ENCODE results near the gene SLC6A11. TPM values are rescaled to one million over a fixed set of nuclear protein-coding genes. Genes with fewer than 3 reads are reported as not detected.

SLC6A11 gene
- total and polyA plus RNA-seq, 2 donors (not counting 3 experiments of a cell fraction or from before 2014, with no cell fraction given), result not detected

GRCh38 chr3:10823516-10823818 is 7.4 kb downstream of the SLC6A11 start:
- dilution Hi-C loops (cut with MboI; ENCODE audit: extremely low pct_ligation_motif_present, low sequenced_read_pairs), result no loop called here
- CTCF ChIA-PET, result no interaction called here
- TF ChIP-seq MYC (IDR thresholded peaks at IDR 0.05; ENCODE audit: low read depth, low read length) (no peak), GATA2 (IDR thresholded peaks at IDR 0.05; ENCODE audit: insufficient read depth, insufficient read length, low read depth, low read length) (no peak)
- TF ChIP-seq, protein P1, sequence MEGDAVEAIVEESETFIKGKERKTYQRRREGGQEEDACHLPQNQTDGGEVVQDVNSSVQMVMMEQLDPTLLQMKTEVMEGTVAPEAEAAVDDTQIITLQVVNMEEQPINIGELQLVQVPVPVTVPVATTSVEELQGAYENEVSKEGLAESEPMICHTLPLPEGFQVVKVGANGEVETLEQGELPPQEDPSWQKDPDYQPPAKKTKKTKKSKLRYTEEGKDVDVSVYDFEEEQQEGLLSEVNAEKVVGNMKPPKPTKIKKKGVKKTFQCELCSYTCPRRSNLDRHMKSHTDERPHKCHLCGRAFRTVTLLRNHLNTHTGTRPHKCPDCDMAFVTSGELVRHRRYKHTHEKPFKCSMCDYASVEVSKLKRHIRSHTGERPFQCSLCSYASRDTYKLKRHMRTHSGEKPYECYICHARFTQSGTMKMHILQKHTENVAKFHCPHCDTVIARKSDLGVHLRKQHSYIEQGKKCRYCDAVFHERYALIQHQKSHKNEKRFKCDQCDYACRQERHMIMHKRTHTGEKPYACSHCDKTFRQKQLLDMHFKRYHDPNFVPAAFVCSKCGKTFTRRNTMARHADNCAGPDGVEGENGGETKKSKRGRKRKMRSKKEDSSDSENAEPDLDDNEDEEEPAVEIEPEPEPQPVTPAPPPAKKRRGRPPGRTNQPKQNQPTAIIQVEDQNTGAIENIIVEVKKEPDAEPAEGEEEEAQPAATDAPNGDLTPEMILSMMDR (IDR thresholded peaks at IDR 0.05; ENCODE audit: extremely low read depth in 1 of 2, insufficient read depth in 1 of 2, low read depth in 1 of 2, low read length in 2 of 2), result no peak

GRCh38 chr3:10824468-10824867 is 8.4 kb downstream of the SLC6A11 start:
- dilution Hi-C loops (cut with MboI; ENCODE audit: extremely low pct_ligation_motif_present, low sequenced_read_pairs) (no loop called here), intact Hi-C loops (cut with micrococcal nuclease) (no loop called here)
- H3K79me2 ChIP-seq (ENCODE audit: control insufficient read depth, insufficient read depth, low read length), result no peaks in the 10 kb centered on the region
- CTCF ChIA-PET, result no interaction called here
- no peak overlapping the region for H3K4me2 ChIP-seq (ENCODE audit: insufficient read depth, low read length)
- H3K4me3 ChIP-seq (replicated peaks in 1 of 3; ENCODE audit: insufficient read depth in 1 of 3, low read depth in 1 of 3, low read length in 3 of 3), result no peak overlapping the region
- peaks cover 2 to 3% of the 10 kb centered on the region in 2 experiments for H3K27me3 ChIP-seq (ENCODE audit: control insufficient read depth in 2 of 2, insufficient read depth in 2 of 2, low read length in 2 of 2)
- H4K20me1 ChIP-seq (replicated peaks; ENCODE audit: control insufficient read depth, extremely low read depth, insufficient read depth, low read length), result no peaks in the 10 kb centered on the region
- H3K4me1 ChIP-seq (ENCODE audit: control insufficient read depth, extremely low read depth, insufficient read depth, low read length), result no peaks in the 10 kb centered on the region
- no peaks in the 10 kb centered on the region for H3K9me3 ChIP-seq (replicated peaks; ENCODE audit: control insufficient read depth, insufficient read depth, low read length)
- POLR2A ChIA-PET, result no interaction called here
- H3K9ac ChIP-seq (replicated peaks; ENCODE audit: extremely low read depth, insufficient read depth, low read length), result no peak overlapping the region
- no peak overlapping the region for H3K27ac ChIP-seq (ENCODE audit: insufficient read depth, low read depth, low read length)
- no peaks in the 10 kb centered on the region for H3K36me3 ChIP-seq (ENCODE audit: control insufficient read depth in 2 of 2, extremely low read depth in 1 of 2, insufficient read depth in 2 of 2, low read length in 2 of 2)
- TF ChIP-seq POLR2AphosphoS5 (IDR thresholded peaks at IDR 0.05; ENCODE audit: insufficient read depth, low read depth, low read length) (no peak), MYC (IDR thresholded peaks at IDR 0.05; ENCODE audit: low read depth, low read length) (no peak), JUN (IDR thresholded peaks at IDR 0.05; ENCODE audit: borderline replicate concordance, insufficient read depth, insufficient read length, low read depth) (no peak), FOS (IDR thresholded peaks at IDR 0.05; ENCODE audit: borderline replicate concordance, insufficient read depth, low read length) (no peak), MAX (IDR thresholded peaks at IDR 0.05; ENCODE audit: insufficient read depth, insufficient read length) (no peak), GATA2 (IDR thresholded peaks at IDR 0.05; ENCODE audit: insufficient read depth, insufficient read length, low read depth, low read length) (no peak), EZH2 (IDR thresholded peaks at IDR 0.05; ENCODE audit: borderline replicate concordance, low read depth, low read length, severe bottlenecking) (no peak)
- TF ChIP-seq, protein P1 (IDR thresholded peaks at IDR 0.05; ENCODE audit: extremely low read depth in 1 of 2, insufficient read depth in 1 of 2, low read depth in 1 of 2, low read length in 2 of 2), result no peak
- H2AFZ ChIP-seq (ENCODE audit: low read depth, low read length), result no peak overlapping the region
- no peaks in the 10 kb centered on the region for H3K9me1 ChIP-seq (replicated peaks; ENCODE audit: control insufficient read depth, extremely low read depth, insufficient read depth, low read length)
- DNase-seq (ENCODE audit: low read depth, low spot score) (no peak), FAIRE-seq (no peak)
- no TSS peak for BruUV-seq (replicated peaks)

More at GRCh38 chr3:10823516-10823818, 7.4 kb downstream of the SLC6A11 start:
- Histone ChIP-seq H3K79me2 (ENCODE audit: control insufficient read depth, insufficient read depth, low read length) (no peaks in the 10 kb centered on the region), H3K4me1 (ENCODE audit: control insufficient read depth, extremely low read depth, insufficient read depth, low read length) (no peaks in the 10 kb centered on the region), H2AFZ (ENCODE audit: low read depth, low read length) (no peak overlapping the region), H3K9ac (replicated peaks; ENCODE audit: extremely low read depth, insufficient read depth, low read length) (no peak overlapping the region), H3K4me3 (replicated peaks in 1 of 3; ENCODE audit: insufficient read depth in 1 of 3, low read depth in 1 of 3, low read length in 3 of 3) (no peak overlapping the region), H3K9me1 (replicated peaks; ENCODE audit: control insufficient read depth, extremely low read depth, insufficient read depth, low read length) (no peaks in the 10 kb centered on the region), H4K20me1 (replicated peaks; ENCODE audit: control insufficient read depth, extremely low read depth, insufficient read depth, low read length) (no peaks in the 10 kb centered on the region), H3K27me3 (ENCODE audit: control insufficient read depth in 2 of 2, insufficient read depth in 2 of 2, low read length in 2 of 2) (peaks cover 2 to 3% of the 10 kb centered on the region in 2 experiments), H3K27ac (ENCODE audit: insufficient read depth, low read depth, low read length) (no peak overlapping the region), H3K9me3 (replicated peaks; ENCODE audit: control insufficient read depth, insufficient read depth, low read length) (no peaks in the 10 kb centered on the region), H3K4me2 (ENCODE audit: insufficient read depth, low read length) (no peak overlapping the region), H3K36me3 (ENCODE audit: control insufficient read depth in 2 of 2, extremely low read depth in 1 of 2, insufficient read depth in 2 of 2, low read length in 2 of 2) (no peaks in the 10 kb centered on the region)
- BruUV-seq (replicated peaks), result no TSS peak
- no peak for FAIRE-seq
- POLR2A ChIA-PET, result no interaction called here
- intact Hi-C loops (cut with micrococcal nuclease), result no loop called here
- DNase-seq (ENCODE audit: low read depth, low spot score), result no peak
